Measurements from ENCODE around the gene VPS9D1. TPM values are rescaled to one million over a fixed set of nuclear protein-coding genes. Genes with fewer than 3 reads are reported as not detected.

The VPS9D1 gene
- total and polyA plus RNA-seq, 2 experiments from 2014 or later: 2.1 to 2.2 TPM

Other genes with a start within 250 kb of the VPS9D1 start
- 114 and 159 TPM in 2 replicates for gene ANKRD11, start 230.3 kb downstream of the VPS9D1 start, total RNA-seq (2014; rRNA removed; shearing (Covaris generic))
- 130 and 140 TPM in 2 replicates for gene ANKRD11, start 230.3 kb downstream of the VPS9D1 start, polyA plus RNA-seq (2016; fragmentation: Nextera tagmentation; extraction: Ambion mirVana)
- gene SPG7, start 212.5 kb downstream of the VPS9D1 start, total RNA-seq (2014; rRNA removed; shearing (Covaris generic)): 267 and 326 TPM in 2 replicates
- gene SPG7, start 212.5 kb downstream of the VPS9D1 start, polyA plus RNA-seq (2016; fragmentation: Nextera tagmentation; extraction: Ambion mirVana): 69.4 and 77.1 TPM in 2 replicates
- 3,617 and 4,677 TPM in 2 replicates for gene RPL13, start 160.2 kb downstream of the VPS9D1 start, total RNA-seq (2014; rRNA removed; shearing (Covaris generic))
- gene RPL13, start 160.2 kb downstream of the VPS9D1 start, polyA plus RNA-seq (2016; fragmentation: Nextera tagmentation; extraction: Ambion mirVana): 3,489 and 3,901 TPM in 2 replicates
- gene CPNE7, start 145.1 kb downstream of the VPS9D1 start, total RNA-seq (2014; rRNA removed; shearing (Covaris generic)): 15.7 and 18.4 TPM in 2 replicates
- gene CPNE7, start 145.1 kb downstream of the VPS9D1 start, polyA plus RNA-seq (2016; fragmentation: Nextera tagmentation; extraction: Ambion mirVana): 10.0 and 11.2 TPM in 2 replicates
- 0.93 and 2.3 TPM in 2 replicates for gene DPEP1, start 107.3 kb downstream of the VPS9D1 start, total RNA-seq (2014; rRNA removed; shearing (Covaris generic))
- 0.38 and 1.7 TPM in 2 replicates for gene DPEP1, start 107.3 kb downstream of the VPS9D1 start, polyA plus RNA-seq (2016; fragmentation: Nextera tagmentation; extraction: Ambion mirVana)
- 60.1 and 81.9 TPM in 2 replicates for gene CHMP1A, start 63.2 kb downstream of the VPS9D1 start, total RNA-seq (2014; rRNA removed; shearing (Covaris generic))
- gene CHMP1A, start 63.2 kb downstream of the VPS9D1 start, polyA plus RNA-seq (2016; fragmentation: Nextera tagmentation; extraction: Ambion mirVana): 42.3 TPM in 2 replicates
- gene SPATA33, start 63.1 kb downstream of the VPS9D1 start, total RNA-seq (2014; rRNA removed; shearing (Covaris generic)): 5.8 and 6.6 TPM in 2 replicates
- gene SPATA33, start 63.1 kb downstream of the VPS9D1 start, polyA plus RNA-seq (2016; fragmentation: Nextera tagmentation; extraction: Ambion mirVana): 13.9 and 17.4 TPM in 2 replicates
- 53.2 and 64.6 TPM in 2 replicates for gene CDK10, start 34.2 kb downstream of the VPS9D1 start, total RNA-seq (2014; rRNA removed; shearing (Covaris generic))
- 79.0 and 88.0 TPM in 2 replicates for gene CDK10, start 34.2 kb downstream of the VPS9D1 start, polyA plus RNA-seq (2016; fragmentation: Nextera tagmentation; extraction: Ambion mirVana)
- gene SPATA2L, start 19.2 kb downstream of the VPS9D1 start, total RNA-seq (2014; rRNA removed; shearing (Covaris generic)): 23.4 and 26.2 TPM in 2 replicates
- 6.9 and 11.1 TPM in 2 replicates for gene SPATA2L, start 19.2 kb downstream of the VPS9D1 start, polyA plus RNA-seq (2016; fragmentation: Nextera tagmentation; extraction: Ambion mirVana)
- 12.7 and 15.6 TPM in 2 replicates for gene ZNF276, start 639 bp upstream of the VPS9D1 start, total RNA-seq (2014; rRNA removed; shearing (Covaris generic))
- 3.4 and 4.3 TPM in 2 replicates for gene ZNF276, start 639 bp upstream of the VPS9D1 start, polyA plus RNA-seq (2016; fragmentation: Nextera tagmentation; extraction: Ambion mirVana)
- gene FANCA, start 95.7 kb upstream of the VPS9D1 start, total RNA-seq (2014; rRNA removed; shearing (Covaris generic)): 75.9 and 89.9 TPM in 2 replicates
- 36.4 and 42.3 TPM in 2 replicates for gene FANCA, start 95.7 kb upstream of the VPS9D1 start, polyA plus RNA-seq (2016; fragmentation: Nextera tagmentation; extraction: Ambion mirVana)
- 10.1 and 15.2 TPM in 2 replicates for gene SPIRE2, start 107.6 kb upstream of the VPS9D1 start, total RNA-seq (2014; rRNA removed; shearing (Covaris generic))
- gene SPIRE2, start 107.6 kb upstream of the VPS9D1 start, polyA plus RNA-seq (2016; fragmentation: Nextera tagmentation; extraction: Ambion mirVana): 5.0 and 6.5 TPM in 2 replicates
- 95.4 and 96.4 TPM in 2 replicates for gene TCF25, start 152.7 kb upstream of the VPS9D1 start, total RNA-seq (2014; rRNA removed; shearing (Covaris generic))
- 143 and 149 TPM in 2 replicates for gene TCF25, start 152.7 kb upstream of the VPS9D1 start, polyA plus RNA-seq (2016; fragmentation: Nextera tagmentation; extraction: Ambion mirVana)
- gene MC1R, start 198.0 kb upstream of the VPS9D1 start, total RNA-seq (2014; rRNA removed; shearing (Covaris generic)): 2.9 and 4.3 TPM in 2 replicates
- gene MC1R, start 198.0 kb upstream of the VPS9D1 start, polyA plus RNA-seq (2016; fragmentation: Nextera tagmentation; extraction: Ambion mirVana): 0.74 and 0.97 TPM in 2 replicates
- gene TUBB3, start 202.4 kb upstream of the VPS9D1 start, total RNA-seq (2014; rRNA removed; shearing (Covaris generic)): 431 and 443 TPM in 2 replicates
- 139 and 149 TPM in 2 replicates for gene TUBB3, start 202.4 kb upstream of the VPS9D1 start, polyA plus RNA-seq (2016; fragmentation: Nextera tagmentation; extraction: Ambion mirVana)
- 83.5 and 89.9 TPM in 2 replicates for gene DEF8, start 227.9 kb upstream of the VPS9D1 start, total RNA-seq (2014; rRNA removed; shearing (Covaris generic))
- gene DEF8, start 227.9 kb upstream of the VPS9D1 start, polyA plus RNA-seq (2016; fragmentation: Nextera tagmentation; extraction: Ambion mirVana): 98.9 and 105 TPM in 2 replicates

Data from GM23338 (cell line).